Thyroid gland (tissue), 4 donors: ENCODE data around the gene FUCA2.

Experiments
- CTCF ChIP-seq, 6 experiments: fragments of 200-600 bp in 3 of 6; fragments of 450-650 bp in 3 of 6; sonication (generic) in 3 of 6; IDR thresholded peaks; one replicate each; pipeline ENCODE4 v1.5.1; 2016 to 2019; ENCODE audit warnings: antibody characterized with exemption in 6 of 6, mild to moderate bottlenecking in 2 of 6, inconsistent platforms in 1 of 6, moderate library complexity in 1 of 6
- POLR2A ChIP-seq, 2 donors: fragments of 450-650 bp; IDR thresholded peaks; one replicate each; pipeline ENCODE4 v1.6.1; 2017; ENCODE audit warnings: antibody characterized with exemption in 2 of 2, mild to moderate bottlenecking in 2 of 2, moderate library complexity in 1 of 2

- no peak for TF ChIP-seq POLR2A (IDR thresholded peaks at IDR 0.05)
- no peak for TF ChIP-seq CTCF (IDR thresholded peaks at IDR 0.05)
Observed at GRCh38 chr6:143556529-143556928, 45.0 kb upstream of the FUCA2 start.
